NCI-H146 treated with DMSO at 0.1 percent for 48 hours (cell line): ENCODE results near the gene CCND1.
"Not testable (repeated sequence)": the region's sequence is repeated elsewhere in the genome, so short reads cannot be mapped to it uniquely, and the experiment has no call there.

Experiments used
- DNase-seq: peaks from one replicate; lab custom pipeline; 2025; ENCODE audit not compliant: unreplicated experiment; lab: John Stamatoyannopoulos, UW

Gene CCND1

DNA sequence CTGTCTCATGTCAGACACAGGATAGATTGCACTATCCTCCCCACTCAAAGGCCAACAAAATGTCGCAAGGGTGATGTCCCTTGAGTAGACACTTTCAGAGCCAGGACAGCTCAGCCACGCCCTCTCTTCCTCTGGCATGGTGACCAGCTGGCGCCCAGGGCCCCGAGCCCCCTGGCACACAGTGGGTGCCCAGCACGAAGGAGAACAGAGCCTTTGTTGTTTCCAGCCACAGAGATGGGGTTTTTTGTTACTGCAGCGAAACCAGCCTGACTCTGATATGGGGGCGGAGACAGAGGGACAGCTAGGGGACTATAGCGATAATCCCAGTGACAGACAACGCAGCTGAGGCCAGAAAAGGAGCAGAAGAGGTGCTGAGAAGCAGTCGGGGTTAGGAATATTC, 23.3 kb upstream of the CCND1 start:
- DNase-seq = no peak

DNA sequence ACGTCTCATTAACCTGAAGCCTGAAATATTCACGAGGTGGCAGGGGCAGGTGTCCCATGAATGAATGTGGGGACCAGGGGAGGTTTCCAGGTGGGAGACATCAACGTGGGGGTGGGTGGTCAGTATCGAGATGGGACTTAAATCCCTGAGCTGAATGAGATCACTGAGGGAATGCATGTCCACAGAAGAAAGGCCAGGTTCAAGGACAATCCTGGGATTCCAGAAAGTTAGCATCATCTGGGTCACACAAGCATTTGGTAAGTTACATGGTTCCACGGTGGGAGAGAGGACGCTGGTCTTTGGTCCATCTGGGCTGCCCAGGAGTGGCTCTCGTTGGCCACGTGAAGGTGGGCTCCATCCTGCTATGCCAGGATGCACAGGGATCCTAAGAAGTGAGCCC, 22.7 kb upstream of the CCND1 start:
- DNase-seq = no peak

DNA sequence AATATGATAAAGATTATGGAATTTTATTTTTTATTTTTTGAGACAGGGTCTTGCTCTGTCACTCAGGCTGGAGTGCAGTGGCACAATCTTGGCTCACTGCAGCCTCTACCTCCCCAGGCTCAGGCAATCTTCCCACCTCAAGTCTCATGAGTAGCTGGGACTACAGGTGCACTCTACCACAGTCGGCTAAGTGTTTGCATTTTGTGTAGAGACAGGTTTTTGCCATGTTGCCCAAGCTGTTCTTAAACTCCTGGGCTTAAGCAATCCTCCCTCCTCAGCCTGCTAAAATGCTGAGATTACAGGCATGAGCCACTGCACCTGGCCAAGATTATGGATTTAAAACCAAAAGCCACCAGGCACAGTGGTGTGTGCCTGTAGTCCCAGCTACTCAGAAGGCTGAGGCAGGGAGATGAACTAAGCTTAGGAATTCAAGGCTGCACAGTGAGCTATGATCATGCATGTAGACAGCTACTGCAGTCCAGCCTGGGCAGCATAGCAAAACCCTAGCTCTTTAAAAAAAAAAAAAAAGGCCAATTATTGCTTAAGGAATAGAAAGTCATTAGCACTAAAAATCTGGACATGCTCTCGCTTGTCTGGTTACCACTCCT, 20.2 kb upstream of the CCND1 start:
- no peak for DNase-seq

DNA sequence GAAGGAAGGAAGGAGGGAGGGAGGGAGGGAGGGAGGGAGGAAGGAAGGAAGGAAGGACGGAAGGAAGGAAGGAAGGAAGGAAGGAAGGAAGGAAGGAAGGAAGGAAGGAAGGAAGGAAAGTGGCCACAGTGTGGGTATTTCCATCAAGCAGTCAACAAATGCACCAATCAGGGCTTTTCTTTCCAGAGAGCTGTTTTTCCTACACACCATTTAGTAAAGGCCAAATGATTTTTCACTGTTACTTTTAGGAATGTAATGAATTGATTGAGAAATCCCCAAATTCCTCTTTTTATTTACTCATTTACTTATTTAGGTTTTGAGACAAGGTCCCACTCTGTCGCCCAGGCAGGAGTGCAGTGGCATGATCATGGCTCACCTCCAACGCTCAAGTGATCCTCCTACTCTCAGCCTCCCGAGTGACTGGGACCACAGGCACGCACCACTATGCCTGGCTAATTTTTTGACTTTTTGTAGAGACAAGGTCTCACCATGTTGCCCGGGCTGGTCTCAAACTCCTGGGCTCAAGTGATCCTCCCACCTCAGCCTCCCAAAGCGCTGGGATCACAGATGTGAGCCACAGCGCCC, 18.8 kb upstream of the CCND1 start:
- not testable (repeated sequence) for DNase-seq

DNA sequence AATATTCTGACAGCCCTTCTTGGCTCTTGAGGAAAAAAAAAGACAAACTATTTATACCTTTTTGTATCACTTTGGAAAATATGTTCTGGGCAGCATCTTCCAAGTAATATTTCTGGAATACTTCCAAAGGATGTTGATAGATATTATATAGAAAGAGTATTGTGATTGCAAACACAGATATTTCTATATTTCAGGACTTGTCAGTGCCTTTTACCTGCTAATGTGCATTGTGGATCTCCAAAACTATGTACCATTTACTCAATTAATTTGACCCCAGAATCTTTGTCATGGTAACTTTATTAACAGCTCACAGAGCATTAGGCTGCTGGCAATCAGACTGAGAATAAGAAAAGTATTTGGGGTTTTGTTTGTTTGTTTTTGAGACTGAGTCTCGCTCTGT, 16.7 kb upstream of the CCND1 start:
- DNase-seq = no peak

DNA sequence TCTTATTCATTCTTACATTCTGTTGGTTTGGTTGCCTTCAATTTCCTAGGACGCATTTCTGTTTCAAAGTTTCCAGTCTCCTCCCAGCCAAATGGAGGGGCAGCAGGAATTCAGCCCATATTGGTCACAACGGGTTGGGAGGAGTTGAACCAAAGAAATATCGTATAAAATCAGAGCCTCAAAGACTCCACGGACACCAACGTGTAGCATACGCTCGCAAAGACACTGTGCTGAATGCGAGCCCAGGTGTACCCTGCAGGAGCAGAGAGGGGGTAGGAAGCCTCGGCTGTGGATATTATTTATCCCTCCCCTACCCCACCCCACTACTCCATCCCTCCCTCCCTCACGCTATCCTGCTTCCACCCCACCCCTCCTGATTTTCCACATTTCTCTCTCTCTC, 15.5 kb upstream of the CCND1 start:
- no peak for DNase-seq

DNA sequence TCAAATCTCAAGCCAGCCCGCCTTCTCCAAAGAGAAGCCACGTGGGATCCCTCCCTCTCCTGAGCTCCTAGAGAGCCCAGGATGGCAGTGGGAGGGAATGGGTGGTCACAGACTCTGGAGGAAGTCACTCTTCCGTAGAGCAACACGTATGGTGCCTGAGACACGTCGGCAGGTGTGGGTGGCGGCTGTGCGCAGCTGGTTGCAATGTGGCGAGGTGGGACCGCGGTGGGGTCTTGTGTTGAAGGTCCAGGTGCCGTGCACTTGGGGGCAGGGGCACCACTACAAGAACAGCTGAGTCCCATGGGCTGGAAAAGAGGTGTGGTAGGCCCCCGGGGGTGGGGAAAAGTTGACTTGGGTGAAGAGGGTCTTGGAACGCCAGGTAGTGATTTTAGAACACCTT, 13.4 kb upstream of the CCND1 start:
- DNase-seq = no peak

DNA sequence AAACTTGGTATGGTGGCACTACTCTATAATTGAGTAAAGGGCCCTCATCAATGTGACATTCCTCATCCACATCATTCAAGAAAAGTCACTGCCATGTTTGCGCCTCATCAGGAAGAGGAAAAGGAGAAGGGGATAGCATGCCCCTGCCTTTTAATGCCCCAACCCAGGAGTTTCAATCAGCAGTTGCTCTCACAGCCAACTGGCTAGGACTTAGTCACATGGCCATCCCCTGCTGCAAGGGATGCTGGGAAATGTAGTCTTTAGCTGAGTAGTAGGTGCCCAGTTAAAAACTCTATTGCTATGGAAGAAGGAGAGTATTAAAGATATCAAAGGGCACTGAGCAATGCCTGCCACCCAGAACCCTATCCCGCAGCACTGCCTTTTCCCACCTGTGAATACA, 10.9 kb upstream of the CCND1 start:
- DNase-seq = no peak

DNA sequence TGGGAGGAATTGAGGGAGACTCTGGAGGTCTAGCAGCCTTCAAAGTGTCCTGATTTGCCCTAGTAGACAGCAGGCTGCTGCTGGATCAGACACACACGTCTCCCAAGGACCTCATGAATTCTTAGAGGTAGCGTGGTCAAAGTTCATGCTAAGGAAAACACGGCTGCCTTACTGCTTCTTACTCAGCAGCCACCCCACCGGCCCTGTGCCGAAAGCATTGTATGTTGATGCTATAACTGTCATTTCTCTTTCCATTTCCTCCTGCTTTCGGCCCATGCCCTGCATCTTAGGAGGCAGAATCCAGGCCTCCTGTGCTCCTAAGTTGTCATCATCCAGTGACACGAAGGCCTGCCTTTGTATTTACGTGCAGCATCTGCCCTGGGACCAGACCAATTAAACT, 10.5 kb upstream of the CCND1 start:
- no peak for DNase-seq

DNA sequence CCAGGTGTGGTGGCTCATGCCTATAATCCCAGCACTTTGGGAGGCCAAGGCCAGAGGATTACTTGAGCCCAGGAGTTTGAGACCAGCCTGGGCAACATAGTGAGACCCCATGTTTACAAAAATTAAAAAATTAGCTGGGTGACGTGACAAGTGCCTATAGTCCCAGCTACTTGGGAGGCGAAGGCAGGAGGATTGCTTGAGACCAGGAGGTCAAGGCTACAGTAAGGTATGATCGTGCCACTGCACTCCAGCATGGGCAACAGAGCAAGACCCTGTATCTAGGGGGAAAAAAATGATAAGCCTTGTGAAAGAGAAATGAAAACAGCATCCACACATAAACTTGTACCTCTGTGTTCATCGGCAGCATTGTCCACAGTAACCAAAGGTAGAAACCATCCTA, 8.1 kb upstream of the CCND1 start:
- no peak for DNase-seq

DNA sequence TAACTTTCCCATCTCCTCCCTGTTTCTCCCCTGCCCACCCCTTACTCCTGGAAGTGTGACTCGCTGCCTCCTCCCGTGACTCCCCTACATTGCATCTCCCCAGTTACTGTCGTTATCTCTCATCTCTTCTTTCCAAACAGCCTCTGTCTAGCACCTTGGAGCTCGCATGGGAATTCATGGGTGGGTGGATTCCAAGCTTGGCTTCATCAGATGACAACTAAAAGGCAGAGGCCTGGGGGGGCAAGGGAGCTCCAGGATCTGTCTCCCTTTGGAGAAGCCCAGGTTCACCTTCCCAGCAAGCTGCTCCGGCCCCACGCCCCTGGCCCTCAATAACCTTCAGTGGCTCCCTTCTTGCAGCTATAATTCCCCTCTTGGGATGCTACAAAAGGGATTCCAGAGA, 6.9 kb upstream of the CCND1 start:
- DNase-seq = no peak

DNA sequence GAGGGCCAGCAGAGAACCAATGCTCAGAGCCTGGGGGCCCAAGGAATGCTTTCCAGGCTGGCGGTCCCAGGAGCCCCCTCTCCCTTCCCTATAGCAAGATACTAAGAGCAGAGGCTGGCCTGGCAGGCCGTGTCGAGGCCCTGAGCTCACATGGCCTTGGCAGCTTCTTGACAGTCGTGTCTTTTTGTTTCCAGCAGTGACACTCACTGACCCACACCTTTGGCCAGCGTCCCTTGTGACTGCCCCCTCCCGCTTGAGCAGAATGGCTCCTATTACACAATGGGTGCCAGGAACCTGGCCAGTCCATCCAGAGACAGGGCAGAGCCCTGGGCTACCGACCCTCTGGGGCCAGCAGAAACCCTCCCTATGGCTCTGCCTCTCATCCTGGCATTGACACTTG, 6.4 kb upstream of the CCND1 start:
- DNase-seq = no peak

DNA sequence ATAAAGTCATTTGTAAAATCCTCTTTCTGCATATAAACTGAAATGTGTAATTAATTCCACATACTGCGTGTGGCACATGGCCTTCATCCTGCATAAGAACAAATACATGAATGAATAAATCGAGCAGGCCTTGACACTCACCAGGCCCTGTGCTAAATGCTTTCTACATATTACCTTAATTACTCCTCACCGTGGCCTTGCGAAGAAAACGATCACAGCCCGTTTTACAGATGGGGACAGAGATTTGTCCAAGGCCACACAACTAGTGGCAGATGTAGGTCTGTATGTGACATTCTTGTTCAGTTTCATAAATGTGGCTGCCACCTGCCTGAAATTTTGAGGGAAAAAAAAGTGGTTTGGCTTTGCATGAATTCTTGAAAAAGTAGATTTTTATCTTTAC, 5.8 kb upstream of the CCND1 start:
- DNase-seq = no peak

DNA sequence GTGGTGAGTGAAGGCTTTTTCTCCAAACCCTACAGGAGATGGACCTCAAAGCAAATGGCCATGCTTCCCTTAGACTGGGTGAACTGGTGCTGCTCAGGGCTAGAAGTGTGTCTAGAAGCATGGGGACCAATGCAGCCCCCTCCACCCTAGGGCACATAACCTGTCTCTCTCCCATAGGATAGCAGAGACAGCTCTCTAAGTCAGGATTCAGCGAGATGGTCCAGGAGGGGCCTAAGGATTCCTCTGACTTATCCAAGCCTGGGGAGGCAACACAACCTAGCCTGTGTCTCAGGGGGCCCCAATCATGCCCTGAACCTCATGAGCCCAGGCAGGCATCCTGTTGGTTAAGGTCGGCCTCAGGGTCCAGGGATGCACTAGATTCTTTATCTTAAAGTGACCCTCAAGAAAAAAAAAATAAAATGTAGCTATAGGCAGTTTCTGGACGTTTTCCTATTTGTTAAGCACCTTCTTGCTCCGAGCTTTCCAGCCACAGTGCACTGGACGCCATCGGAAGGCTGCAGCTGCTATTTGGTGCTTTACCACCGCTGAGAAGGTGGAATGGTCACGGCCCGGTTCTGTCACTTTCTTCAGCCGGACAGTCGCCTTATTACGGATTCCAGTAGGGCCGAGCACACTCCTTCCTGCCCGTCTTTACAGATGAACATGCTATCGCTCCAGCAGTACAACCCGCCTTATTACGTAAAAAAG, 5.0 kb upstream of the CCND1 start:
- DNase-seq = no peak

DNA sequence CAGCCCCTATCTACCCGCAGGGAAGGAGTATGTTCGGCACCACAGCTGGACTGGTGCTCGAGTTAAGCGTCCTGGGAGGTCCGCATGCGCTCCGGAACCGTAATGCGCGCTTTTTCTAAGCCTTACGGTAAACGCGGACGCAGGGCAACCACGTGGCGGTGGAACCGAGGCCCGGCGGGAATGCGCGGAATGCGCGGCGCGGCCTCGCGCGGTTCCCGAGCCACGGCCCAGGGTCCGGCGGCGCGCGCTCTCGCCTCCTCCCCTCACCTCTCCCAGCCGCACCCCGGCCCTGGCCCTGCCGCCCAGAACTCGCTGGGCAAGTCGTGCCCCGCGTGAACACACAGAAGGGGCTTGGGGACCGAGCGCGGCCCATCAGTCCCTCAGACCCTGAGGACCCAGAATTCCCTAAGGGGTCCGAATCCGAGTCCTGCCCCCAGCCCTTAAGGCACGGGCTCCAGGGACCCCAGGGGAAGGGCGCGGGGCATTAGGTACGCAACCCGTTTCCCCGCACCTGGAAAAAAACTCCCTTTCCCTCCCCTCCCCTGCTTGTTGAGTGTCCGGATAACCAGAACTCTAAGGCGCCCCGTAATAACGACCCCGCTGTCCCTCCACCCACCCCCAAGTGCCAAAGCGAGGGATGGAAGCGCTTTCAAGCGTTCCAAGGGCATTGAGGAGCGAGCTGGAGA, 4.3 kb upstream of the CCND1 start:
- no peak for DNase-seq

DNA sequence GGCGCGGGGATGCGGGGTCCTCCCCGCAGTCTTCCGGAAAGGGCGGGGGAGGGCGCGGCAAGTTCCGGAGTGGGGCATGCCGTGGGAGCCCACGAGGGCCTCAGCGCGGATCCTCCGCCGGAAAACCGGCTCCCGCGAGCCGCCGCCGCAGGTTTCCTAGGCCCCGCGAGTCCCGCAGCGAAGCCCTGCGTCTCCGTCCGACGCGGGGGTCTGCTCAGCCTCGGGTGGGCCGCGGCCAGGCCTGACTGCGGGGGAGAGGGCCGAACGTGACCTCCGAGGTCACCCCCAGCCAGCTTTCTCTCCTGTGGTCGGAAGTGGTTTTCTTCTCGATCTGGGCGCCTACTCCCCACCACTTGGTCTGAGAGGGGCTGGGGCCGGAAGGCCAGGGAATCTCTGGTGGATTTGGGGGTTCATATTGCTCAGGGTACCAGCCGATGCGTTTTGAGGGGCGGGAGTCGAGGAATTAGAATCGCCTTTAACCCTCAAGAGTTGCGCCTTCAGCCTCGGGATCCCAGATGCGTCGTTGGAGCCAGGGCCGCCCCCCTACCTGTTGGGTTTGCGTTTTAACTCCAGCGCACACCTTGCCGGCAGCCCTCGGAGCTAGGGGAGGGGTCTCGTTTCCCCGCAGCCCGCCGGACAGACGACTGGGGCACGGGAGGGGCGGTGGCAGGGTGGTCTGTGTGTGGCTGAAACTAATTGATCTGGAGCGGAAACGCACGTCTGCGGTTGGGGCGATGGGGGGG, 3.6 kb upstream of the CCND1 start:
- no peak for DNase-seq

DNA sequence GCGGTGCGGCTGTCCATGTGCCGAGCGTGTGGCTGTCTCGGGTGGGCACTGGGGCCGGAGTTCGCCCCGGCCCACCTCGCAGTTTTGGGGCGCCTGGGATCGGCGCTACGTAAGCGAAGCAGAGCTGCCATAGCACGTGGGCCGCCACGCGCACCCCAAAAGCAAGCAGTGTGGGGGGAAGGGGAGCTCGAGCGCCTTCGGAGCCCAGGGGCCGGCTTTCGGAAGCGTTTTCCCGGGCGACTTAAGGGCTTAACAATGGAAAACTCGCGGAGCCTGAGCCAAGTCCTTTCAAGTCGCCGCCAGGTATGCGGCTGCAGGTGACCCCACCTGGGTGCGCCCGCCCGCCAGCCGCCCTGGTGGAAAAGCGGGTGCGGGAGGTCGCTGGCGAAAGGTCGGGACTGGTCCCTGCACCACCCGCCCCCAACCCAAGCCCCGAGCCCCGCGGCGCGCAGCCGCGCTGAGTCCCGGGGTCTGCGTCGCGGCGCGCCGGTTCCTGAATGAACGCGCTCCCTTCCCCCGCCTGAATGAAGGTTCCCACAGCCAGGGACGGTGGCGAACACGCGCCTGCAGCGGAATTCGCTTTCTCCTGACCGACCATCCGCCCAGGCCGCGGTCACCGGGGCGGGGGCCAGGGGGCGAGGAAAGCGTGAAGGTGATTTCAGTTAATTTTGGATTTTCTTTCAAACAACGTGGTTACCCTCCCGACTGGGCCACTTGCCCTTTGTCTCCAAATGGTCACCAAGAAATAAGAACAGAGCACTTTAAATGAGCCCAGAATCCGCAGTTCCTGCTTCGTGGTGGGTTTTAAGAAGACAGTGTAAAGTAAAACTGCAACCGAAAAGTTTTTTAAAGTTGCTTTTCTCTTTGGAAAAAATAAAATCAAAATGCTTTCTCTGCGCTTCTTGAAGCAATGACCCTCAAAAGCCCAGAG, 2.8 kb upstream of the CCND1 start:
- DNase-seq = no peak

DNA sequence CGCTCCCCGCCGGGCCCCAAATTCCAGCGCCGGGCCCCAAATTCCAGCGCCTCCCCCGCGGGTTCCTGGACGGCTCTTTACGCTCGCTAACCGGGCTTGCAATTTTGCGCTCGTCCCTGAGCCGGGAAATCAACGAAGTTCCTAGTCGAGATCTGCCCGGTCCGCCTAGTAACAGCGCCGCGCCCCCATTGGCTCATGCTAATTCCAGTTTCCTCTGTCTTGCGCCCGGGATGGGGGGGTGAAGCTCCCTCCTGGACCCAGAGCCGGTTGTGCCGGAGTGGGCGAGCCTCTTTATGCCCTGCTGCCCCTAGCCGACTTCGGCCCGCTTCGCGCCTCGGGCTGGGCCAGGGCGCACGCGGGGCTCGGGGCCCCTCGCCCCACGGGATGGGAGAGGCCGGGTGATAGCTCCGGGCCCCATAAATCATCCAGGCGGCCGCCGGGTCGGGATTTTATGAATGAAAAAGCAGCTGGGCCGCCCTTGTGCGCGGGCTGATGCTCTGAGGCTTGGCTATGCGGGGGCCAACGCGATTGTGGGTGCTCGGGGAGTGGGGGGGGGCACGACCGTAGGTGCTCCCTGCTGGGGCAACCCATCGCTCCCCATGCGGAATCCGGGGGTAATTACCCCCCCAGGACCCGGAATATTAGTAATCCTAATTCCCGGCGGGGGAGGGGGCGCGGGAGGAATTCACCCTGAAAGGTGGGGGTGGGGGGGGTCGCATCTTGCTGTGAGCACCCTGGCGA, 1.8 kb upstream of the CCND1 start:
- DNase-seq = peak; percentile 19

DNA sequence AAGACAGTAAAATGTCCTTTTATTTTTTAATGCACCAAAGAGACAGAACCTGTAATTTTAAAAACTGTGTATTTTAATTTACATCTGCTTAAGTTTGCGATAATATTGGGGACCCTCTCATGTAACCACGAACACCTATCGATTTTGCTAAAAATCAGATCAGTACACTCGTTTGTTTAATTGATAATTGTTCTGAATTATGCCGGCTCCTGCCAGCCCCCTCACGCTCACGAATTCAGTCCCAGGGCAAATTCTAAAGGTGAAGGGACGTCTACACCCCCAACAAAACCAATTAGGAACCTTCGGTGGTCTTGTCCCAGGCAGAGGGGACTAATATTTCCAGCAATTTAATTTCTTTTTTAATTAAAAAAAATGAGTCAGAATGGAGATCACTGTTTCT, 1.1 kb upstream of the CCND1 start:
- DNase-seq = no peak
